Endodermal cell (in vitro differentiated cells): Measurements from ENCODE around the gene IFNAR2. TPM values are rescaled to one million over a fixed set of nuclear protein-coding genes. Genes with fewer than 3 reads are reported as not detected.
A peak's percentile ranks its signal among the peaks of the same experiment; 100 is the strongest.

Source experiments
- DNase-seq: peaks from one replicate; pipeline ENCODE4 v3.0.0-alpha.2; 2017
- H3K27ac ChIP-seq: 2 replicates; pipeline ENCODE4 v1.5.1; 2013; ENCODE audit warnings: mild to moderate bottlenecking, low read depth, low read length, moderate library complexity
- H3K27me3 ChIP-seq: 2 replicates; pipeline ENCODE4 v1.6.1; 2013; ENCODE audit warnings: mild to moderate bottlenecking, low read length, moderate library complexity; ENCODE audit not compliant: insufficient read depth, control insufficient read depth, poor library complexity, severe bottlenecking
- H3K36me3 ChIP-seq: 2 replicates; pipeline ENCODE4 v1.7.0; 2013; ENCODE audit warnings: mild to moderate bottlenecking, low read length, moderate library complexity; ENCODE audit not compliant: control insufficient read depth, insufficient read depth
- H3K4me1 ChIP-seq: one replicate; pipeline ENCODE4 v1.7.0; 2013; ENCODE audit warnings: low read length; ENCODE audit not compliant: control insufficient read depth, insufficient read depth
- H3K4me3 ChIP-seq: 2 replicates; pipeline ENCODE4 v1.5.1; 2013; ENCODE audit warnings: mild to moderate bottlenecking, low read length, moderate library complexity
- H3K9ac ChIP-seq: 2 replicates; pipeline ENCODE4 v1.6.1; 2013; ENCODE audit warnings: mild to moderate bottlenecking, low read length, moderate library complexity; ENCODE audit not compliant: poor library complexity, severe bottlenecking; ENCODE audit errors: extremely low read depth
- H3K9me3 ChIP-seq: 2 replicates; pipeline ENCODE4 v1.6.1; 2013; ENCODE audit warnings: mild to moderate bottlenecking, low read length, moderate library complexity; ENCODE audit not compliant: control insufficient read depth
- H3K27ac Mint-ChIP-seq: 2 replicates; pipeline ENCODE4 v1.8.0; 2020; ENCODE audit warnings: mixed read lengths
- H3K27me3 Mint-ChIP-seq: 2 replicates; pipeline ENCODE4 v1.8.0; 2021; ENCODE audit warnings: mild to moderate bottlenecking, mixed read lengths; ENCODE audit not compliant: insufficient read depth
- H3K36me3 Mint-ChIP-seq: 2 replicates; pipeline ENCODE4 v1.8.0; 2020; ENCODE audit warnings: low read depth, mixed read lengths
- H3K4me1 Mint-ChIP-seq: 2 replicates; pipeline ENCODE4 v1.8.0; 2020; ENCODE audit warnings: mixed read lengths
- H3K4me3 Mint-ChIP-seq: 2 replicates; pipeline ENCODE4 v1.8.0; 2020; ENCODE audit warnings: mild to moderate bottlenecking, moderate library complexity, mixed read lengths
- H3K9me3 Mint-ChIP-seq: 2 replicates; pipeline ENCODE4 v1.8.0; 2020; ENCODE audit warnings: mild to moderate bottlenecking, mixed read lengths
- CTCF ChIP-seq: fragments of 200-600 bp; sonication (generic); conservative IDR thresholded peaks from 2 replicates; pipeline ENCODE4 v1.5.0; 2021; ENCODE audit warnings: antibody characterized with exemption, mild to moderate bottlenecking
- WGBS, 2 experiments: methylation state at CpG; one replicate each; pipeline versions ENCODE4 v1.1.5 to v1.1.7; 2013; ENCODE audit warnings: missing lambda C conversion rate in 2 of 2, mixed read lengths in 1 of 2; ENCODE audit not compliant: insufficient coverage in 1 of 2, insufficient read length in 1 of 2; 5-methylcytosine and 5-hydroxymethylcytosine counted together
- total RNA-seq, 2 donors: library from RNA; stranded (reverse); fragmentation: NEBNext Ultra II Directional in 1 of 2; extraction: Animal tissue kit (Norgen Biotek cat#: 25700) in 1 of 2; gene quantifications; 2 replicates in 1 of 2; 3 replicates in 1 of 2; pipeline ENCODE4 v1.2.1, GENCODE V29; 2021

IFNAR2 gene
- total RNA-seq, 2 donors from 2014 or later: 14.1 to 27.7 TPM

- no peak overlapping the region for H3K9ac ChIP-seq
- peaks cover 7% of the 10 kb centered on the region for H3K4me1 ChIP-seq
- H3K4me3 Mint-ChIP-seq: peak overlapping the region; percentile 82
- H3K27me3 Mint-ChIP-seq: peaks cover 2% of the 10 kb centered on the region
- H3K9me3 ChIP-seq: no peaks in the 10 kb centered on the region
- H3K27me3 ChIP-seq: no peaks in the 10 kb centered on the region
- DNase-seq: no peak
- no peak for TF ChIP-seq CTCF
- H3K27ac Mint-ChIP-seq: no peak overlapping the region
- peaks cover 30% of the 10 kb centered on the region for H3K4me1 Mint-ChIP-seq
- peak overlapping the region; percentile 90 for H3K4me3 ChIP-seq
- peaks cover 9% of the 10 kb centered on the region for H3K36me3 Mint-ChIP-seq
- 93 to 97% methylated on average over 6 to 8 of the region's 8 CpGs for WGBS, 2 experiments
- H3K36me3 ChIP-seq: no peaks in the 10 kb centered on the region
- no peaks in the 10 kb centered on the region for H3K9me3 Mint-ChIP-seq
- H3K27ac ChIP-seq: no peak overlapping the region
Measured at GRCh38 chr21:33231526-33231925, 1.8 kb downstream of the IFNAR2 start.

GRCh38 chr21:33232291-33233034, 2.7 kb downstream of the IFNAR2 start:
- Histone ChIP-seq H3K27ac (no peak overlapping the region), H3K27me3 (no peaks in the 10 kb centered on the region), H3K36me3 (peaks cover 3% of the 10 kb centered on the region), H3K4me1 (peaks cover 7% of the 10 kb centered on the region), H3K9me3 (peaks cover under 1% of the 10 kb centered on the region), H3K4me3 (no peak overlapping the region), H3K9ac (no peak overlapping the region)
- Mint-ChIP-seq H3K27ac (no peak overlapping the region), H3K27me3 (peaks cover 2% of the 10 kb centered on the region), H3K4me3 (no peak overlapping the region), H3K9me3 (peaks cover 6% of the 10 kb centered on the region), H3K36me3 (peaks cover 17% of the 10 kb centered on the region), H3K4me1 (peaks cover 23% of the 10 kb centered on the region)
- no peak for DNase-seq
- 71 to 79% methylated on average over 1 to 5 of the region's 5 CpGs for whole genome bisulfite sequencing, 2 experiments
- no peak for TF ChIP-seq CTCF

GRCh38 chr21:33234635-33235520, 5.1 kb downstream of the IFNAR2 start:
- Mint-ChIP-seq H3K4me3 (no peak overlapping the region), H3K36me3 (peaks cover 30% of the 10 kb centered on the region), H3K4me1 (peaks cover 21% of the 10 kb centered on the region), H3K27me3 (peaks cover 2% of the 10 kb centered on the region), H3K27ac (no peak overlapping the region), H3K9me3 (peaks cover 24% of the 10 kb centered on the region)
- TF ChIP-seq CTCF: no peak
- H3K4me1 ChIP-seq: peaks cover 7% of the 10 kb centered on the region
- no peak for DNase-seq
- 78 to 87% methylated on average over 2 to 3 of the region's 3 CpGs for WGBS, 2 experiments
- no peaks in the 10 kb centered on the region for H3K27me3 ChIP-seq
- peak overlapping the region; percentile 32 for H3K4me3 ChIP-seq
- peaks cover 9% of the 10 kb centered on the region for H3K36me3 ChIP-seq
- H3K27ac ChIP-seq: no peak overlapping the region
- no peak overlapping the region for H3K9ac ChIP-seq
- peaks cover 25% of the 10 kb centered on the region for H3K9me3 ChIP-seq
